Measurements from ENCODE around the gene ZNF274.
"Not testable (repeated sequence)": the region's sequence is repeated elsewhere in the genome, so short reads cannot be mapped to it uniquely, and the experiment has no call there.

The ZNF274 gene

DNA sequence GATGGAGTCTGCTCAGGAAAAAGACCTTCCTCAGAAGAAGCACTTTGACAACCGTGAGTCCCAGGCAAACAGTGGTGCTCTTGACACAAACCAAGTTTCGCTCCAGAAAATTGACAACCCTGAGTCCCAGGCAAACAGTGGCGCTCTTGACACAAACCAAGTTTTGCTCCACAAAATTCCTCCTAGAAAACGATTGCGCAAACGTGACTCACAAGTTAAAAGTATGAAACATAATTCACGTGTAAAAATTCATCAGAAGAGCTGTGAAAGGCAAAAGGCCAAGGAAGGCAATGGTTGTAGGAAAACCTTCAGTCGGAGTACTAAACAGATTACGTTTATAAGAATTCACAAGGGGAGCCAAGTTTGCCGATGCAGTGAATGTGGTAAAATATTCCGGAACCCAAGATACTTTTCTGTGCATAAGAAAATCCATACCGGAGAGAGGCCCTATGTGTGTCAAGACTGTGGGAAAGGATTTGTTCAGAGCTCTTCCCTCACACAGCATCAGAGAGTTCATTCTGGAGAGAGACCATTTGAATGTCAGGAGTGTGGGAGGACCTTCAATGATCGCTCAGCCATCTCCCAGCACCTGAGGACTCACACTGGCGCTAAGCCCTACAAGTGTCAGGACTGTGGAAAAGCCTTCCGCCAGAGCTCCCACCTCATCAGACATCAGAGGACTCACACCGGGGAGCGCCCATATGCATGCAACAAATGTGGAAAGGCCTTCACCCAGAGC lies 29.6 kb downstream of the ZNF274 start:
- DNase-seq (ENCODE audit: low spot score), result no peak

DNA sequence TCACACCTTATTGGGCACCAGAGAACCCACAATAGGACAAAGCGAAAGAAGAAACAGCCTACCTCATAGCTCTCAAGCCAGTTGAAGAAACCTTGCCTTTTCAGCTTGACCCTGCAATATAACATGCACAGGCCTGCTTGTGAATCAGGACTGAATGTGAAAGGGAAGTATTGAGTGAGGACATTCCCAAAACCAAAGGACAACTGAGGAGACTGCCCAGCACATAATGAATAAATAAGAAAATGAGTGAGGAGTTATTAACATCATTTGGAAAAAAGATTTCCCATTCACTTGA lies 30.2 kb downstream of the ZNF274 start:
- no peak for DNase-seq (ENCODE audit: low spot score)

DNA sequence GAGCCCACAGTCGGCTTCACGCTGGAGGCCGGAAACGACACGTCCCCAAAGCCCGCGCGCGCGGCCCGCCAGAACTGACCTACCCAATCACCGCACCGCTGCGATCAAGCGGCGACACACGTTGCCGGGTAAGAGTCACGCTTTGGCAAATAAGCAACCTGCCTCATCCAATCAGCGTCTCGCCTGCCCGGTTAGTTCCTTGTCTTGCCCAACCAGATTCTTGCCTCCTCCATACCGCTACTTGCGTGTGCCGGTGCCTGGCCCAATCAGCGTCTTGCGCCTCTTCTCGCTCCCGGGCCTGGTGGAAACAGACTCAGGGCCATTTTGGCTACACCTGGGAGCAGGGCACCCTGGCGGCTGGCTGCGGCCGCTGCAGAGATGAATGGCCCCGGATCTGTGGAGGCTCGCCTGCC lies 34.2 kb downstream of the ZNF274 start:
- DNase-seq (ENCODE audit: low spot score), result no peak

DNA sequence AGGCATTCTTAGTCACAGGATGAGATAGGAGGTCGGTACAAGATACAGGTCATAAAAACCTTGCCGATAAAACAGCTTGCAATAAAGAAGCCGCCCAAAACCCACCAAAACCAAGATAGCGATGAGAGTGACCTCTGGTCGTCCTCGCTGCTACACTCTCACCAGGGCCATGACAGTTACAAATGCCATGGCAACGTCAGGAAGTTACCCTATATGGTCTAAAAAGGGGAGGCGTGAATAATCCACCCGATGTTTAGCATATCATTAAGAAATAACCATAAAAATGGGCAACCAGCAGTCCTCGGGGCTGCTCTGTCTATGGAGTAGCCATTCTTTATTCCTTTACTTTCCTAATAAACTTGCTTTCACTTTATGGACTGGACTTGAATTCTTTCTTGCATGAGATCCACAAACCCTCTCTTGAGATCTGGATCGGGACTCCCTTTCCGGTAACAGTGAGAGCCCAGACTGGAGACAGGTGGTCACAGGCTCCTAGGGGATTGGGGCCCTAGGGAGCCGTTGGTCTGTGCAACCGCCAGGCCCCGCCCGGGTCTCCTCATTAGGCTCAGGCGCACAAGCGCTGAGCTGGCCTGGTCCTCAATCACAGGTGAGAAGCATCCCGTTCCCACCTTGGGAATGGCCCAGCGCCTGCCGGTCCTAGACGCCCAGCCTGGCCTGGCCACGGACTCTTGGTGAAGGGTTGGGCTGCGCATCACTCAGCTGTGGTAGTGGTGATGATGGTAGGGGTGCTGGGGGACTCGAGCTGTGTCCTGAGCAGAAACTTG lies 34.9 kb downstream of the ZNF274 start:
- DNase-seq (ENCODE audit: low spot score), result no peak

DNA sequence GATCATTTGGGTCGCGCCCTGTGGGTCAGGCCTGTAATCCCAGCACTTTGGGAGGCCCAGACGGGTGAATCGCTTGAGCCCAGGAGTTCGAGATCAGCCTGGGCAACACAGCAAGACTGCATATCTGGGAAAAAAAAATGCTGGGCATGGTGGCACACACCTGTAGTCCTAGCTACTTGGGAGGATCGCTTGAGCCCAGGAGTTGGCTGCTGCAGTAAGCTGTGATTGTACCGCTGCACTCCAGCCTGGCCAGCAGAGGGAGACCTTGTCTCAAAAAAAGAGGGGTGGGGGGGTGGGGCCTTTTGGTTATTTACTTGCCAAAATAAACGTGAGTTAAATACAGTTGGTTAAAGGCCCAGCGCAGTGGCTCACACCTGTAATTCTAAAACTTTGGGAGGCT lies 36.0 kb downstream of the ZNF274 start:
- no peak for DNase-seq (ENCODE audit: low spot score)

DNA sequence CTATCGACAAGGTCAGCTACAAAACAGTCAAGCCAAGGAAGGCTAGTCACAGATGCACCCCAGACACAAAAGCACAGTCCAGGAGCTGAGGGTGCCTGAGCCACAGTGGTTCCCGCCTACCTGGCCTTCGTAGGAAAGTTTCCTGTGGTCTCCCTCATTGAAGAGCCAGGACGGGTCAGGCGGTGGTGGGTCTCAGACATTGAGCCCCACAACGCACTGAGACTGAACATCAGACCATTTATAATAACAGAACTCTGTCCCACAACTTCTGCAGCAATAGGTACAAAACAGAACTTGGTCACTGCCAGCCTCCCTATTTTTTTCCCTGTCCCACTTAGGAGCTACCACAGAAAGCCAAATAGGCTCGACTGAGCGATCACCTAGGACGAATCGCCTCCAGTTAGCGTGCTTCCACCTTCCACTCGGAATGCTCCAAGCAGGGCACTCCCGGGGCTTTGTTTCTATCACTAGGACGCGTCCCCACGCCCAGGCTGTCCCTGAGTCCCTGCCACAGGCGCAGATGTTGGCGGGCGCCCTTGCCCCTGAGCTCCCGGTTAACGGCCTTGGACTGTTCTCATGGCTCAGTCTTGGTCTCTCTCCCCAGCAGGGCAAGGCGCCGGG lies 45.2 kb downstream of the ZNF274 start:
- DNase-seq (ENCODE audit: low spot score), result no peak

DNA sequence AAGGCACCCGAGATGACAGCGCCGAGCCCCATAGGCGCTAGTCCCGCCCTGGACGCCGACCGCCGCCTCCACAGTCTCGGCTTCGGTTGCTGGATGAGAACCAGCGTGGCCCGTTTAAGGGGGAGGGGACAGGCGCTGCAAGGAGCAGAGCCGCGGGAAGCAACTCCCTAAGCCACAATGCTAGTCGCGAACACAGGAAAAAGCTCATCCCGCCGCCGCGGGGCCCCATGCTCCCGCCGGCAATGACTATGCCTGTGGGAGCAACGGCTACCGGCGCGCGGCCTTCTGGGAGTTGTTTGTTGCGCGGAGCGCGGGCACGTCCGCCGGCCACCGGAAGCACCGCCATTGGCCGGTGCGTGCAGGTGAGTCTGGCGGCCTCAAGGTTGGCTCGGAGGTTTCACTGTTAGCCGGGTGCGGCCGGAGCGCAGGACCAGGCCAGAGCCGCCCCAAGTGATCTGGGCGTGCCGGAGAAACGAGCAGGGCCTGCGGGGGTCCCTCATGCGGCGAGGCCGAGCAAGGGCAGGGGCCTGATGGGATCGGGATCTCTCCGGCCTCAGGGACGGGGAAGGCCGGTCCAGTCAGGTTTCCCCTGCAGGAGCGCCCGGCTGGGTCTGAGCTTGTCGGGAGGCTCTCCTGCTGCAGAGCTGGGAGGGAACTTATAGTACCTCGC lies 45.9 kb downstream of the ZNF274 start, which contains the start of gene ZNF544:
Gene ZNF544, plus strand, starts transcription at position 330 of the 670 bp plus-strand sequence. CDS start 15,110 bp downstream, outside the sequence.
- DNase-seq (ENCODE audit: low spot score), result peak; percentile 79

DNA sequence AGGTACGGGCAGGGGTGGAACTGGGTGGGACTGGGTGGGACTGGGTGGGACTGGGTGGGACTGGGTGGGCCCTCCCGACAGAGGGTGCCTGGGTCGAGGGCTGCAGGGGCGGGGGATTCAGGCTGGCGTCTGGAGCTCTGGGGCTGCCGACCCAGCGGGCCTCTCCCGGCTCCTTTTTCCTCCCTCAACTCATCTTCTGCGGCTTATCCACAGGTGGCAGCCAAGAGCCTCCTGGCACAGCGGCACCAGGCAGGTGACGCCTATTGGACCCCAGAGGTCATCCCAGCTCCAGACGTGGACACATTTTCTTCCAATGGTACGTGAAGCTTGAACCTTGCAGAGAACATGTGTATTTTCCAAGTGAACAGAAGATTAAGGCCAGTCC lies 46.4 kb downstream of the ZNF274 start:
- DNase-seq (ENCODE audit: low spot score), result peak; percentile 26

DNA sequence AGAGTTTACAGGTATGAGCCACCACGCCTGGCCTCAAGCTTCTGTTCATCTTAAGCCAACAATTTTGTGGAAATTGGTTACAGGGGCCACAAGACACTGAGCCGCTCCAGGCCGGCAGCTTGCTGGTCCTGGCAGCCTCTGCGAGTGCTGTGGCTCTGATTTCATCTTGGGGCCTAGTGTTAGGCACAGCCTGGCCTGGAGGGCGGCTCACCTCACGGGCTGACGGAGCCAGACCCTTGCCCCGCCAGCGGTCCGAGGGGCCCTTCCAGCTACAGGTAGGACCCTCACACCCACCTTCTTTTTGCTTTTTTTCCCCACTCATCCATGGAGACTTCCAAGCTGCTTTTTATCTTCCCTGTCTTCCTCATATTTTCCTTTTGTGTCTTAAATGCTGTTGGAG lies 54.5 kb downstream of the ZNF274 start:
- no peak for DNase-seq (ENCODE audit: low spot score)

DNA sequence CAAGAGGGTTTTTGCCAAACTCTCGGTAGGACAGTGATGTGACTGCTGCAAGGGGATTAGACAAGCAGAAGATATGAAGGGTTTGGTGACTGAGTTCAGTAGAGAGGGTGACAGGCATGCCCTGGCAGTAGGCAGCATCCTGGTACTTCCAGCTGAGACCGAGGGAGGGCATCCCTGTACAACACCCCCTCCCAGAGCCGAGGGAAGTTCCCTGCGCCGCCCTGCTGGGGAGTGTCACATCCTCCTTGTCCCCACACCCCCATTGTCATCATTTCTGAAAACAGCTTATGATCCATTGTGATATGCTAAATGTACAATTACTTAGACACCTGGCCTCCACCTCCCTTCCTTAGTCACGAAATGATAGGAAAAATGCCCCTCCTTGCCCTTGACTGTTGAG lies 60.5 kb downstream of the ZNF274 start:
- no peak for DNase-seq (ENCODE audit: low spot score)

DNA sequence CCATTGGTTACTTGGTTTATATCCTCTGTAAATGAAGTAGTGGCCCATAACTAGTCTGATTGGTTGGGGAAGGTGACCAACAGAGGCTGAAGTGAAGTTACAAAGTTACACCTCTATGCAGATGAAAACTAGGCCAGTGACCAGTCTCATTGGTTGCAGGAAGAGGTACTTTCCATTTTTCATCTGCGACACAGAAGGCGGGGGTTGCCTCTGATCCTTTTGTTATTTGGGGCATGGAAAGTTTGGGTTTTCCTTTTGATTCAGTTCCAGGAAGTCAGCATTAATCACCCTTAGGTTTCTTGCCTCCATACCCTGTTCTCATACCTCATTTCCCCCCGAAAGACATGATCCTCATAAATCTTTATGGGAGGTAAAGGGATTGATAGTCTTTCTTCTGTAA lies 66.0 kb downstream of the ZNF274 start:
- no peak for DNase-seq (ENCODE audit: low spot score)

DNA sequence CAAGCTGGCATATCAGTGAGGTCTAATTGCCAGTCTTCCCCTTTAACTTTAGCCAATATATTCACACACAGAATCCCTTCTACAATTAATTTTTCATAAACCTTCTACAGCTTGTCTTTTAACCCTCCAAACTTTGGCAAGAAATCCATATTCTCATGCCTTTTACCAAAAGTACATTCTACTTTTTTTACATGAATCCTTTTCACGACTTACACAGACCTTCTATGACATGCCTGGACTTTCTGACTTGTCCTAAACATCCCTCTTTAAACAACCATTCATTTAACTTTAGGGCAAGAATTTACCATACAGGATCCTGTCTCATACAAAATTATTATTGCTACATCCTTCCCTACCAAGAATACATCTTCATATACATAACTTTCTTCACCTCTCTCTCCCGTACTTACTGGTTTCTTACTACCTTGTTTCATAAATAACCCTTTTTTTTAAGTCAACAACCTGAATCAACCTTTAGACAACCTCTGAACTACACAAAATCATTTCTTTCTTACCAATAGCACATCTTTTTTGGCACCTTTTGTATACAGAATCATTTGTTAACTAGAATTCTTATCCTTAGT lies 69.3 kb downstream of the ZNF274 start:
- no peak for DNase-seq (ENCODE audit: low spot score)

DNA sequence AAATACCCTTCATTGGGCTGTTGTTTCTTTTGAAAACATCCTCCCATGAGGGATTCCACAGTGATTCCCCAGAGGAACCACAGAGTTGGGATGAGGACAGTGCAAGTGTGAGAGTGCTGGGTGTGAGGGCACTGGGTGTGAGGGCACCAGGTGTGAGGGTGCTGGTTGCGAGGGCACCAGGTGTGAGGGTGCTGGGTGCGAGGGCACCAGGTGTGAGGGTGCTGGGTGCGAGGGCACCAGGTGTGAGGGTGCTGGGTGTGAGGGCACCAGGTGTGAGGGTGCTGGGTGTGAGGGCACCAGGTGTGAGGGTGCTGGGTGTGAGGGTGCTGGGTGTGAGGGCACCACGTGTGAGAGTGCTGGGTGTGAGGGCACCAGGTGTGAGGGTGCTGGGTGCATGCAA lies 75.4 kb downstream of the ZNF274 start:
- not testable (repeated sequence) for DNase-seq (ENCODE audit: low spot score)

DNA sequence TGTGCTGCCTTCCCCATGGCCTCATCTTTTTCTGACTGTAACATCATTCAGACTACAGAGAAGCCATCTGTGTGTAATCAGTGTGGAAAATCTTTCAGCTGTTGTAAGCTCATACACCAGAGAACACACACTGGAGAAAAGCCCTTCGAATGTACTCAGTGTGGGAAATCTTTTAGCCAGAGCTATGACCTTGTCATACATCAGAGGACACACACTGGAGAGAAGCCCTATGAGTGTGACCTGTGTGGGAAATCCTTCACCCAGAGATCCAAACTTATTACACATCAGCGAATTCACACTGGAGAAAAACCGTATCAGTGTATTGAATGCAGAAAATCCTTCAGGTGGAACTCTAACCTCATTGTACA lies 78.7 kb downstream of the ZNF274 start:
- DNase-seq (ENCODE audit: low spot score), result no peak

DNA sequence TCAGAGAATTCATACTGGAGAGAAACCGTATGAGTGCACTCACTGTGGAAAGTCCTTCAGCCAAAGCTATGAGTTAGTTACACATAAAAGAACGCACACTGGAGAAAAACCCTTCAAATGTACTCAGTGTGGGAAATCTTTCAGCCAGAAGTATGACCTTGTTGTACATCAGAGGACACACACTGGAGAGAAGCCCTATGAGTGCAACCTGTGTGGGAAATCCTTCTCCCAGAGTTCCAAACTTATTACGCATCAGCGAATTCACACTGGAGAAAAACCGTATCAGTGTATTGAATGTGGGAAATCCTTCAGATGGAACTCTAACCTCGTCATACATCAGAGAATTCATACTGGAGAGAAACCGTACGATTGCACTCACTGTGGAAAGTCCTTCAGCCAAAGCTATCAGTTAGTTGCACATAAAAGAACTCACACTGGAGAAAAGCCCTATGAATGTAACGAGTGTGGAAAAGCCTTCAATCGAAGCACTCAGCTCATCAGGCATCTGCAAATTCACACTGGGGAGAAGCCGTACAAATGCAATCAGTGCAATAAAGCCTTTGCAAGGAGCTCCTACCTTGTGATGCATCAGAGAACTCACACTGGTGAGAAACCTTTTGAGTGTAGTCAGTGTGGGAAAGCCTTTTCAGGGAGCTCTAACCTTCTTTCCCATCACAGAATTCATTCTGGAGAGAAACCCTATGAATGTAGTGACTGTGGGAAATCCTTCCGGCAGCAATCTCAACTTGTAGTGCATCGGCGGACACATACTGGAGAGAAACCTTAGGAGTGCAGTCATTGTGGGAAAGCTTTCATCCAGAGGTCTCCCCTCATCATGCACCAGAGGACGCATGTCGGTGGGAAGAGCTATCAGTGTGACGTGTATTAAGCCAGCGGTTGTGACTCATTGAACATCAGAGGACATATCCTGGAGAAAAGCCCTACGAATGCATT lies 79.4 kb downstream of the ZNF274 start:
- DNase-seq (ENCODE audit: low spot score), result no peak

DNA sequence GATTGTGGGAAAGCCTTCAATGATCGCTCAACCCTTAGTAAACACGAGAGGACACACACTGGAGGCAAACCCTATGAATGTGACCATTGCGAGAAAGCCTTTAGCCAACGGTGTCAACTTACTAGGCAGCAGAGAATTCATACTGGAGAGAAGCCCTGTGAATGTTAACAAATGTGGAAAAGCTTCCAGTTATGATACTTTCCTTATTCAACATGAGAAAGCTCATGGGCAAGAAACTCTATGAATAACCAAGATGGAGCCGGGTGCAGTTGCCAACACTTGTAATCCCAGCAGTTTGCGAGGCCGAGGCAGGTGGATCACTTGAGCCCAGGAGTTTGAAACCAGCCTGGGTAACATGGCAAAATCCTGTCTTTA lies 80.0 kb downstream of the ZNF274 start:
- DNase-seq (ENCODE audit: low spot score), result no peak
